ENCODE results near the gene RNASE1.

RNASE1 gene

GRCh38 chr14:20807304-20808161, 4.9 kb upstream of the RNASE1 start:
- DNase-seq = no peak

DNA sequence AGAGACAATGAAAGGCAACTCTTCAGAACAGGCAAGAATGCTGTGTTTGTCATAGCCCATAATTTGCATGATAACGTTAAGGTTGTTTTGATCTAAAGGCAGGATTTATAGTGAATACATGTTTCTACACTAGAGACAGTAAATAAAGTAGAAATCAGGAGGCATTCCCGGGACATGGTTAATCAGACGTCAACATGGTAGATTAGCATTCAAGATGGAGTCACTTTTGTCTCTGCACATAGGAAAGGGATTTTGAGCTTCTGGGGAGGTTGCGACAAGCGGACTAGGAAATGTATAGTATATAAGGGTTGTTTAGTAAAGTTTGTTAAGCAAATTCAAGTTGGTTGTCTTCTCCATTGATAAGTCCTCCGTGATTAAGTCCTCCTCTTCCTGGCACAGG, 2.8 kb upstream of the RNASE1 start:
- DNase-seq = no peak

DNA sequence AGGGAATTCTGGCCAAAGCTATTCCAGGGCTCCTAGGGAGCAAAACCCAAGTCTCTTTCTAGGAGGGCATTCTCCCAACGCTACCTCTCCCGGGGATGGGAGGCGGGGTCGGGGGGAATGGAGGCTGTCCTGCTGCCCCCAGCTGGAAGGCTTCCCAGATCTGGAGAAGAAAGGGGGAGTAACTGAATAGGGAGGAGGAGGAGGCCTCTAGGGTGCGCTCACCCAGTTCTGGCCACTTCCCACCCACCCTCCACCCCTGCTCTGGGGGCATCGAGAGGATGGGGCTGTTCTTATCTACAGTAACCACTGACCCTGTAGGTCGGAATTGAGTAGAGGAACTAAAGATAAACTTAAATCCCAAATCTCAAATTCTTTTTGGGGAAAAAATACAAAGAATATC, 579 bp upstream of the RNASE1 start:
- no peak for DNase-seq

DNA sequence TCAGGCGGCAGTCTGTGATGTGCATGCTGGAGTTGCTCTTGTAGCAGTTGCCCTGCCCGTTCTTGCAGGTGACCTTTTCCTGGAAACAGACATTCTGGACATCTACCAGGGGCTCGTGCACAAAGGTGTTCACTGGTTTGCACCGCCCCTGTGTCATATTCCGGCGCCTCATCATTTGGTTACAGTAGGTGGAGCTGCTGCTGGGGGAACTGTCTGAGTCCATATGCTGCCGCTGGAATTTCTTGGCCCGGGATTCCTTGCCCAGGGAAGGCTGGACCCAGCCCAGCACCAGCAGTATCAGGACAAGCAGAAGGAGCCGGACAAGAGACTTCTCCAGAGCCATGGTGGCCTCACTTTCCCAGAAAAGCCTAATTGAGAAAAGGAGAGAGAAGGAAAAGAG, 918 bp downstream of the RNASE1 start:
- no peak for DNase-seq

- no peak for DNase-seq
Measured at GRCh38 chr14:20799892-20800544, 2.6 kb downstream of the RNASE1 start.

GRCh38 chr14:20799456-20799891, 3.2 kb downstream of the RNASE1 start:
- DNase-seq = no peak

GRCh38 chr14:20798932-20799331, 3.7 kb downstream of the RNASE1 start:
- DNase-seq = no peak

DNA sequence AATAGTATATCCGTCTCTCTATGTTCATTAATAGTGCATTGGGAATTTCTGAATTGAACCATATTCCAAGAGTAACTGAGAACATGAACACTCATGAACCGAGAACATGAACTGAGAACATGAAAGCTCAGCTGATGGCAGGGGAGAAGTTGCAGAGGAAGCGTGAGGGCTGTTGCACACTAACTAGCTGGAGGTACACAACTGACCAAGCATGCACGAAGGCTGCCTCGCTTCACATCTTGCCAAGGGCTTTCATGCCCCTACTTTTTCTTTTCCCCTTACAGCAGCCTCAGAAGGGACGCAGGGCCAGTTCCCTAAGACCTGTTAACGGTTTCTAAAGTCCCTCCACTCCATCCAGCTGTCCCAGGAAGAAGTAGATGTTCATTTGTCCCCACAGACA, 4.3 kb downstream of the RNASE1 start:
- DNase-seq = no peak

DNA sequence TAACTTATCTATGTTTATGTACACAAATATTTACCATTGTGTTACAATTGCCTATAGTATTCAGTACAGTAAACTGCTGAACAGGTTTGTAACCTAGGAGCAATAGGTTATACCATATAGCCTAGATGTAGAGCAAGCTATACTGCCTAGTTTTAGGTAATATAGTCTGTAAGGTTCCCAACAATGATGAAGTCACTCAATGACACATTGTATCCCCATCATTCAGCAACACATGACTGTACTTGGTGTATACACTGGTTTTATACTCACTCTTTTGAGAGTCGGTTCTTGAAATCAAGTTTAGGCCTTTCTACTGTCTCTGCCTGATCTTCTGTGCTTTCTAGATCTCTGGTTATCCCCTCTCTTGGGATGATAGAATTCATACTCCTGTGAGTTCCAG, 5.5 kb downstream of the RNASE1 start:
- DNase-seq = no peak

DNA sequence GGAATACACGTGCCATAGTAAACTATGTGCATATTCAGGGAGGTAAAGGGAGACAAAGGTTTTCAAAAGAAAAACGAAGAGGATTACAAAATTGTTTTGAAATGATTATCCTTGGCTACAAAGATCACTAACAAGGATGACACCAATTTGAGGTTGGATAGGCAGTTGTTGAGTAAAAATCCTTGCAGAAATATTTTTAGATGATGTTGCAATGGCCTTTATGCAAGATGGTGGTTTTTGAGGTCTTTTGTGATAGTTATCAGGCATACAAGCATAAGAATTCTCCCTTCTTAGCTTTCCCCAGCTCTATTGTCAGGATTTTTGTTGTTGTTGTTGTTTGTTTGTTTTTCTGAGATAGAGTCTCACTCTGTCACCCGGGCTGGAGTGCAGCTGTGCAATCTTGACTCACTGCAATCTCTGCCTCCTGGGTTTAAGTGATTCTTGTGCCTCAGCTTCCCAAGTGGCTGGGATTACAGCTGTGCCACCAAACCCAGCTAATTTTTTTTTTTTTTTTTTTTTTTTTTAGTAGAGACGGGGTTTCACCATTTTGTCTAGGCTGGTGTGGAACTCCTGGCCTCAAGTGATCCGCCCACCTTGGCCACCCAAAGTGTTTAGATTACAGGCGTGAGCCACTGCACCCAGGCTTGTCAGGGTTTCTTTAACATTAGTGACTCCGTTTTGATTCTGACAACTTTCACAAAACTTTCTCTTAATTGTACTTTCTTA, 7.8 kb downstream of the RNASE1 start:
- DNase-seq = no peak

DNA sequence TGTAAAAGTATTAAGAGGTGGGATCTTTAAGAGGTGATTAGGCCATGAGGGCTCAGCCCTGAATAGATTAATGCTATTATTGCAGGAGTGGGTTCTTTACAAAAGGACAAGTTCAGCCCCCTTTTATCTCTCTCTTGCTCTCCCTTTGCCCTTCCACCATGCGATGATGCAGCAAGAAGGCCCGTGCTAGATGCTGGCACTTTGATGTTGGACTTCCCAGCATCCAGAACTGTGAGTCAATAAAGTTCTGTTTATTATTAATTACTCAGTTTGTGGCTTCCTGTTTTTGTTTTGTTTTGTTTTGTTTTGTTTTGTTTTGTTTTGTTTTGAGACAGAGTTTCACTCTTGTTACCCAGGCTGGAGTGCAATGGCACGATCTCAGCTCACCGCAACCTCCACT, 10.1 kb downstream of the RNASE1 start:
- no peak for DNase-seq

DNA sequence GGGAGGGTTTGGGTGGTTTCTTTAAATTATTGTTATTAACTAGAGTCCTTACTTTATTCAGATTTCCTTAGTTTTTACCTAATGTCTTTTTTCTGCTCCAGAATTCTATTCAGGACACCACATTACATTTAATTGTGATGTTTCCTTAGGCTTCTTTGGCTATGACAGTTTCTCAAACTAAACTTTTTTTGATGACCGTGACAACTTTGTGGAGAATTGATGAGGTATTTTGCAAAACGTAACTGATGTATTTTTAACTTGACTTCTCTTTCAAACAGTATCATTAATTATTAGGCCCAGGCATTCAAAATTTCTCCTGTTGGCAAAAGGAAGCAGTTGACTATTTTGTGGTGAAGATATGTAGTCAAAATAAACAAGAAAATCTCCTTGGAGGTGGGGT, 11.0 kb downstream of the RNASE1 start:
- no peak for DNase-seq

- no peak for DNase-seq
Measured at GRCh38 chr14:20791187-20791586, 11.5 kb downstream of the RNASE1 start.

GRCh38 chr14:20790464-20791116, 12.1 kb downstream of the RNASE1 start:
- DNase-seq = no peak

GRCh38 chr14:20789230-20789813, 13.3 kb downstream of the RNASE1 start:
- DNase-seq = no peak

DNA sequence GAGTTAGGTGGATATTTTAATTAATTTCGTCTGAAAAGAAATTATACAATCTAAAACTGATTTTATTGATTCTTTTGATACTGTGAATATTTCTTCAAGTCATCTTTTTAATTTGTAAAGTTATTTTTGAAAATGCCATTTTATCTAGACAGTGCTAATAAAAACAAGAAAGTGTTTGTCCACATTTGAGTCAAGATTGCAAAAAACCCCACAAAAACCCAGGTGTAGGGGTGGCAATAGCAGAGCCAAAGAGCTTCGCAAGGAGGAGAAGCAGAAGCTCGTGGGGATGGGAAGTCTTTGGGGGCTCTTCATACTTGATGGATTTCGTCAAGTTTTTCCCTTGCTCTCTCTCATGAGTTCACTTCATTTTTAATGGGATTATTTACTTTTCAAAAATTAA, 15.6 kb downstream of the RNASE1 start:
- no peak for DNase-seq

GRCh38 chr14:20782280-20782890, 20.3 kb downstream of the RNASE1 start:
- no peak for DNase-seq

GRCh38 chr14:20781803-20782202, 20.8 kb downstream of the RNASE1 start:
- no peak for DNase-seq

DNA sequence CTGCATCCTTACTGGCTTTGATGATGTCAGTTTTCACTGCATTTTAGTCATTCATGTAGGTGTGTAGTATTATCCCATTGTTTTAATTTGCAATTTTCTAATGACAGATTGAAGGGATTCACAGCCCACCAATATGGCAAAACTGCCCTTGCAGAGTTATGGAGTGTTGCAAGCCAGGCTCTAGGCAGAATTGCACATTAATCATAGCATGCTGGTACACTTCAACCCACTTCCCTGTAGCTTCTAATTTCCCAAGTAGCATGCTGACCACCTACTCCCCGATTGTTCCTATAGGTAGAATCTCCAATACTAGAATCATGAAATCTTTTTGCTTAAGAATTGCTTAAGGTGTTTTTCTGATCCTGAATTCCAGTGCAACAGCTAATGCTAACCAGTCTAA, 26.7 kb downstream of the RNASE1 start:
- no peak for DNase-seq

GRCh38 chr14:20775043-20775442, 27.6 kb downstream of the RNASE1 start:
- no peak for DNase-seq

GRCh38 chr14:20774258-20774824, 28.3 kb downstream of the RNASE1 start:
- no peak for DNase-seq

DNA sequence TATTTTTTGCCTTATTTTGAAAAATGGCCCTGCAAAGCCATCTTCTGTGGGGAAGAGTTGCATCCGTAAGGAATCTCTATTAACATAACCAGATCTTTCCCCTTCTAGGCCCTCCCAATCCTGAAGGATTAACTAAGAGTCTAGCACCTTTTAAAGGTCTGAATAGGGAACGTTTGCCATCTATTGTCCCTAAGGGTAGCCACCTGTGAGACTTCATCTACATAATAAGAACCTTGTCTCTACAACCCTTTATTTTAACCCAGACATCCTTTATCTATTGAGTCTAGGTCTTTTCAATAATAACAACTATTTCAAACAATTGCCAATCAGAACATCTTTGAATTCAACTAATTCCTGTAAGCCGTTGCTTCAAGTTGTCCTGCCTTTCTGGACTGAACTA, 30.0 kb downstream of the RNASE1 start:
- DNase-seq = no peak
